Measurements from ENCODE around the gene CLSTN1. TPM values are rescaled to one million over a fixed set of nuclear protein-coding genes. Genes with fewer than 3 reads are reported as not detected.
A peak's percentile ranks its signal among the peaks of the same experiment; 100 is the strongest.

Gene CLSTN1
- polyA plus RNA-seq, 3 donors, result 5.2 to 25.2 (median 5.3) TPM

- H3K79me2 ChIP-seq (ENCODE audit: insufficient read depth, low read length), result peaks cover 78% of the 10 kb centered on the region
These were observed 12.4 kb downstream of the CLSTN1 start for GRCh38 chr1:9811239-9811966.

GRCh38 chr1:9809100-9809510, 14.7 kb downstream of the CLSTN1 start:
- Histone ChIP-seq H3K4me3 (replicated peaks in 1 of 3; ENCODE audit: low read depth in 2 of 3, low read length in 3 of 3) (no peak overlapping the region), H3K27me3 (ENCODE audit: control insufficient read depth in 2 of 2, insufficient read depth in 2 of 2, low read length in 2 of 2) (no peaks in the 10 kb centered on the region), H2AFZ (ENCODE audit: insufficient read depth, low read depth, low read length, poor library complexity, severe bottlenecking) (no peak overlapping the region), H3K9ac (ENCODE audit: insufficient read depth, low read length, poor library complexity, severe bottlenecking) (no peak overlapping the region), H4K20me1 (ENCODE audit: insufficient read depth, low read length) (peaks cover 52% of the 10 kb centered on the region), H3K36me3 (replicated peaks in 1 of 2; ENCODE audit: control insufficient read depth in 1 of 2, insufficient read depth in 2 of 2, low read length in 2 of 2) (peaks cover 0 to 8% of the 10 kb centered on the region in 2 donors), H3K27ac (ENCODE audit: low read depth in 1 of 2, low read length in 2 of 2) (no peak overlapping the region), H3K79me2 (ENCODE audit: insufficient read depth, low read length) (peaks cover 69% of the 10 kb centered on the region), H3K9me3 (replicated peaks in 1 of 2; ENCODE audit: control insufficient read depth in 1 of 2, insufficient read depth in 1 of 2, low read length in 2 of 2) (no peaks in the 10 kb centered on the region), H3K4me1 (ENCODE audit: control insufficient read depth in 1 of 2, insufficient read depth in 2 of 2, low read length in 2 of 2) (no peaks in the 10 kb centered on the region), H3K4me2 (replicated peaks; ENCODE audit: extremely low read depth, low read length, poor library complexity, severe bottlenecking) (no peak overlapping the region)
- H3K9me3 Mint-ChIP-seq, result no peaks in the 10 kb centered on the region
- WGBS (ENCODE audit: insufficient coverage), result 100% methylated on average over 1 of the region's 8 CpGs
- H3K36me3 Mint-ChIP-seq, result peaks cover 5 to 6% of the 10 kb centered on the region in 2 donors
- no peak for TF ChIP-seq CTCF (IDR thresholded peaks at IDR 0.05)
- intact Hi-C loops (cut with micrococcal nuclease), result no loop called here
- DNase-seq, result no peak
- H3K4me1 Mint-ChIP-seq, result peaks cover 6% of the 10 kb centered on the region
- no peaks in the 10 kb centered on the region for H3K27me3 Mint-ChIP-seq (ENCODE audit: low read depth in 3 of 3)
- no peak overlapping the region for H3K4me3 Mint-ChIP-seq
- peak overlapping the region in 3 of 7 donors; percentile 45 to 51 (median 46) for H3K27ac Mint-ChIP-seq

More at GRCh38 chr1:9811239-9811966, 12.4 kb downstream of the CLSTN1 start:
- H3K36me3 ChIP-seq (replicated peaks in 1 of 2; ENCODE audit: control insufficient read depth in 1 of 2, insufficient read depth in 2 of 2, low read length in 2 of 2), result peaks cover 0 to 8% of the 10 kb centered on the region in 2 donors
- H3K4me3 ChIP-seq (replicated peaks in 1 of 3; ENCODE audit: low read depth in 2 of 3, low read length in 3 of 3), result no peak overlapping the region
- intact Hi-C loops (cut with micrococcal nuclease), result no loop called here
- DNase-seq, result no peak
- Mint-ChIP-seq H3K9me3 (peaks cover 0 to 2% (median 0%) of the 10 kb centered on the region in 7 donors), H3K4me3 (no peak overlapping the region), H3K27ac (no peak overlapping the region), H3K4me1 (peaks cover 18% of the 10 kb centered on the region), H3K36me3 (peaks cover 5 to 6% of the 10 kb centered on the region in 2 donors), H3K27me3 (ENCODE audit: low read depth in 3 of 3) (no peaks in the 10 kb centered on the region)
- H3K4me1 ChIP-seq (ENCODE audit: control insufficient read depth in 1 of 2, insufficient read depth in 2 of 2, low read length in 2 of 2), result peaks cover 8 to 9% of the 10 kb centered on the region in 2 donors
- H3K27me3 ChIP-seq (ENCODE audit: control insufficient read depth in 2 of 2, insufficient read depth in 2 of 2, low read length in 2 of 2), result no peaks in the 10 kb centered on the region
- H3K27ac ChIP-seq (ENCODE audit: low read depth in 1 of 2, low read length in 2 of 2), result no peak overlapping the region
- H4K20me1 ChIP-seq (ENCODE audit: insufficient read depth, low read length), result peaks cover 50% of the 10 kb centered on the region
- 100% methylated on average over 3 of the region's 6 CpGs for WGBS (ENCODE audit: insufficient coverage)
- no peak overlapping the region for H2AFZ ChIP-seq (ENCODE audit: insufficient read depth, low read depth, low read length, poor library complexity, severe bottlenecking)
- H3K9me3 ChIP-seq (replicated peaks in 1 of 2; ENCODE audit: control insufficient read depth in 1 of 2, insufficient read depth in 1 of 2, low read length in 2 of 2), result no peaks in the 10 kb centered on the region
- H3K4me2 ChIP-seq (replicated peaks; ENCODE audit: extremely low read depth, low read length, poor library complexity, severe bottlenecking), result no peak overlapping the region
- TF ChIP-seq CTCF (IDR thresholded peaks at IDR 0.05), result no peak
- no peak overlapping the region for H3K9ac ChIP-seq (ENCODE audit: insufficient read depth, low read length, poor library complexity, severe bottlenecking)

Data from CD14-positive monocyte (primary cell).